Stimulated activated naive CD8-positive, alpha-beta T cell treated with anti-CD3 and anti-CD28 coated beads, Interleukin-15, Interleukin-2, amounts not matched to agents 100 U/mL and 50 U/mL, for 24 hours (primary cell): ENCODE measurements around the gene SLC25A33.
"Not testable (repeated sequence)": the region's sequence is repeated elsewhere in the genome, so short reads cannot be mapped to it uniquely, and the experiment has no call there.

ENCODE experiments used
- ATAC-seq: fragments of 150-1000 bp; cut with Tn5 transposase; one replicate; pipeline ENCODE4 v1.10.0; 2021
- DNase-seq: peaks from one replicate; pipeline ENCODE4 v3.0.0; 2021

SLC25A33 gene

GRCh38 chr1:9539829-9540550 is 725 bp downstream of the SLC25A33 start:
- ATAC-seq (peak; percentile 47), DNase-seq (peak; percentile 63)

DNA sequence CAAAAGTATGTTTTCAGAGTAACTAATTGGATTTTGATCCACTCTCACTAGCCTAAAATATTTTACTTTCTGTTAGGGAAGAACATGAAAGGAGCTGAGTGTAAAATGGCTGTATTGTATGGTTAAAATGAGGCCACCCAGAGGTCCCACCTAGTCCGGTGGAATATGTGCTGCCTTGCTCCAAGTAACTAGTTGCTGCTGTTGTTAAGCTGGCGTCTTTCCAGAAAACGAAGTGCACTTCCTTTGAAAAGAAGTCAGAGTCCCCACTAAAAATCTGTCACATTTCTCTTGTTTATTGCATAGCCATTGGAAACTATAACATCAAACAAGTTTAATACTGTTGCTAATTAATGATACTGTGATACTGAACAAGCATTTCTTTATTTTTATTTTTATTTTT is 3.2 kb downstream of the SLC25A33 start:
- DNase-seq, result no peak
- ATAC-seq, result no peak

DNA sequence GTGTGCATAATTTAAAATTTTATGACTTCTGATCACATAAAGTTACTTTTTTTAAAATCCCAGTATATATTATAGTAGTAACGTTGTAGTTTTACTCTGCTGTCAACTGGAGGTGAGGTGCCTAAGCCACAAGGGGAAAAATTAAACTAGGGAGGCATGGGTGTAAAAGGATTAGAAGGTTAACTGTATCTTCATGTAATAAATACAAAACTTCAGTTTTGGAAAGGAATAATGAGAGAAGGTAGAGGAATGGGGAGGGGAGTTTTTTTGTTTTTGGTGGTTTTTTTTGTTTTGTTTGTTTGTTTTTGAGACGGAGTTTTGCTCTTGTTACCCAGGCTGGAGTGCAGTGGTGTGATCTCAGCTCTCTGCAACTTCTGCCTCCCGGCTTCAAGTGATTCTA is 5.7 kb downstream of the SLC25A33 start:
- ATAC-seq, result no peak
- no peak for DNase-seq

DNA sequence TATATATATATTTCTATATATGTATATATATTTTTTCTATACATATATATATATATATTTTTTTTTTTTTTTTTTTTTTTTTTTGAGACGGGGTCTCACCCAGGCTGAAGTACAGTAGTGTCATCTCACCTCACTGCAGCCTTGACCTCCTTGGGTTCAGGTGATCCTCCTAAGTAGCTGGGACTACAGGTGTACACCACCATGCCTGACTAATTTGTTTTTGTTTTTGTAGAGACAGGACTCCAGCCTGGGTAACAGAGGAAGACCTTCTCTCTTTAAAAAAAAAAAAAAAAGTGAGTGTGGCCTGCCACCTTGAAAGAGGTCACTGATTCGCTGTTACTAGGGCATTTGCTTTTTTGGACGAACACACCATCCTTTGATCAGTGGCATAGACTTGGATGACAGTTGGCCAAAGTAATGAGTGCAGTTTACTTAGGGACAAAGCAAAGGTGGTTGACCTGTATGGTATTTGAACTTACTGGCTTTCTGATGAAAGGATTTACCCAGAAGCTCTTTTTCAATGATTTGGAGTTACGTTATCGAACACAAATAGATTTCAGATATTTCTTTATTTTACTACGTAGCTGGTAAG is 10.8 kb downstream of the SLC25A33 start:
- ATAC-seq, result no peak
- DNase-seq, result no peak

DNA sequence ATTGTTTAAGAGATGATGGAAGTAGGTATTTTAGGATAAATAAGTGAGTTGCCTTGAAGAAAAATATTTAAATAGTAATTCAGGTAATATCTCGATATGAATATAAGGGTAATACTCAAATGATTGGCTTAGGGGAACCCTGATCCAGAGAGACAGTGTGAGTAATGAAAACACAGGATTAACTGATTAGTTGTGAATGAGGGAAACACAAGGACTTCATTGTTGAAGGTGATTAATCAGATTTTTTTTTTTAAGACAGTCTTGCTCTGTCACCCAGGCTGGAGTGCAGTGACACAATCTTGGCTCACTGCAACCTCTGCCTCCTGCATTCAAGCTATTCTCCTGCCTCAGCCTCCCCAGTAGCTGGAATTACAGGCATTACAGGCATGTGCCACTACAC is 12.7 kb downstream of the SLC25A33 start:
- no peak for DNase-seq
- ATAC-seq, result no peak

DNA sequence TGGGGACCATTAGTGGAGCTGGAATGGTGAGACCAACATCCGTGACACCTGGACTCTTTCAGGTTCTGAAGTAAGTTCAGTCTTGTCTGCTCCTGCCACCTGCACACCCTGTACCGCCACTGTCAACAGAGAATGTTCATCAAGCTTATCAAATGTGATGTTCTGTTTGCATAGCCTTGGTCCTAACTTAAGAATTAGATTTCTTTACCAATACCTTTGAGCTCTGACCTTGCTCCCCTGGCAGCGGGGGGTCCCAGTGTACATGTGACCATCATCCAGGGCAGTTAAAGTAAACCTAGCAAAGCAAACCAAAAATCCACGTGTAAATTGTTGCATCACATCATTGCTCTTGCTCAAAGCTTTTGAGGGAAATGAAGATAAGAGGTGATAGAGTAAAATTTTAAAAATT is 14.5 kb downstream of the SLC25A33 start:
- DNase-seq (no peak), ATAC-seq (no peak)

DNA sequence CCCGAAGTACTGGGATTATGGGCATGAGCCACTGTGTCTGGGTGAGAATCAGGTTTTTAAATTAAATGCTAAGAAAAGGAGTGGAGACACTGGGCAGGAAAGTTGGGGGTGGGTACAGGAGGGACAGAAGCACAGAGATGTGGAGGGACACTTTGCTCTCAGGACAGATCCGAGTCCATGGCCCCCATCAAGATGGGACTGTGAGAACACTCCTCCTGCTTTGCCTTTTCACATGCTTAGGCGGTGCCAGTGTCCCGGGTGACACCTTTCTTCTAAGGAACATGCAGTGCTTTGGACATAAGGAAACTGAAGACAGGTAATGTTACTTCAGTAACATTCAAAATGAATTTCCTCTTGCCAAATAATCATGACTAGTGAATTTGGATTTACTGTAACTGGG is 16.7 kb downstream of the SLC25A33 start:
- no peak for DNase-seq
- ATAC-seq, result no peak

DNA sequence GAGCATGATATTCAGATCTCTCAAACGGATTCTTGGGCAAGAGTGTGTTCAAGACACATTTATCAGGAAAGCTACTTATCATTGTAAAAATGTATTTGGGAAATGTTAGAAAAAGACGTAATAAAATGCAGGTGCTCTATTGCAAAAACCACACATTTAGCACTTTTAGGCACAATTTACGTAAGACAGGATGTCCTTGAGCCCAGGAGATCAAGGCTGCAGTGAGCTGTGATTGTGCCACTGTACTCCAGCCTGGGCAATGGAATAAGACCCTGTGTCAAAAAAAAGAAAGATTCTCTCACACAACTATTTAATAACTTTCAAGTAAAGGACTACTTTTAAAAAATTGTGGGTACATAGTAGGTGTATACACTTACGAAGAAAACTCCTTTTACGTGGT is 18.4 kb downstream of the SLC25A33 start:
- ATAC-seq (no peak), DNase-seq (no peak)

GRCh38 chr1:9558271-9558945 is 19.1 kb downstream of the SLC25A33 start:
- no peak for DNase-seq

GRCh38 chr1:9558946-9559545 is 19.8 kb downstream of the SLC25A33 start:
- no peak for DNase-seq
- ATAC-seq, result no peak

More at GRCh38 chr1:9558271-9558945, 19.1 kb downstream of the SLC25A33 start:
- no peak for ATAC-seq

DNA sequence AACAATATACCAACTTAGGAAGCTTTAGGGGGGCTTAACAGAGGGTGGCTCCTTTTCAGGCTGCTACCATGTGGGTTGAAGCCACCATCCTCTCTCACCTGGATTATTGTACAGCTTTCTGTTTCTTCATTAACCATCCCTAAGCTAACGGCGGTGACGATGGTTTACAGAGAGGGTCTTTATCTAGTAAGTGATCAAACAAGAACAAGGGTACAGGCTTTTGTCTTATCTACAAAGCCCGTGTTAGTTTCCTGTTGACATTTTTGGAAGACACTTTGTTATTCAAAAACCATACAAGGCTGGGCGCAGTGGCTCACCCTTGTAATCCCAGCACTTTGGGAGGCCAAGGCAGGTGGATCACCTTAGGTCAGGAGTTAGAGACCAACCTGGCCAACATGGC is 20.4 kb downstream of the SLC25A33 start:
- no peak for DNase-seq
- ATAC-seq, result no peak

DNA sequence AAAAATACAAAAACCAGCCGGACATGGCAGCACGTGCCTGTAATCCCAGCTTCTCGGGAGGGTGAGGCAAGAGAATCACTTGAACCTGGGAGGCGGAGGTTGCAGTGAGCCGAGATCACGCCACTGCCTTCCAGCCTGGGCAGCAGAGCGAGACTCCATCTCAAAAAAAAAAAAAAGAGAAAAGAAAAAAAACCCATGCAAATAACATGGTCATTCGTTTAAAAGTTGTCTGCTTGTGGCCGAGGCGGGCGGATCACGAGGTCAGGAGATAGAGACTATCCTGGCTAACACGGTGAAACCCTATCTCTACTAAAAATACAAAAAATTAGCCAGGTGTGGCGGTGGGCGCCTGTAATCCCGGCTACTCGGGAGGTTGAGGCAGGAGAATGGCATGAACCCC is 20.8 kb downstream of the SLC25A33 start:
- not testable (repeated sequence) for DNase-seq, ATAC-seq

- ATAC-seq (no peak), DNase-seq (no peak)
Measured at GRCh38 chr1:9561429-9561828, 22.2 kb downstream of the SLC25A33 start.

DNA sequence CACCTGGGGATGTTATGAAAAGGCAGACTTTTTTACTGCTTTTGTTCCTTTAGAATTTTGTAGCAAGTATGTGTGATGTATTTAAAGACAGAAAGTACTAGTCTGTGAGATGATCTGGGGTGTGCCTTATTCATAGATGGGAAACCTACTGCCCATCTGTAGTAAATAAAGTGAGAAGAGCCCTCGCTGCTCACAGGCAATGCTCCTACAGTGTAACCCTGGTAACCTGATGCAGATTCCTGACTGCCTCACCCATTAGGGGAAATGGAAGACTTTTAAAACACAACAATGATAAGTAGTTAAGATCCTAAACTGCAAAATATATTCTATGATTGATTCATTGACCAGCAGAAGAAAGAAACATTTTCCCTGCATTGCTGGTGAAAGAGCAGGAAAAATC is 30.0 kb downstream of the SLC25A33 start:
- ATAC-seq, result no peak
- DNase-seq, result no peak

GRCh38 chr1:9570886-9571529 is 31.7 kb downstream of the SLC25A33 start:
- not testable (repeated sequence) for ATAC-seq, DNase-seq

GRCh38 chr1:9573723-9574122 is 34.5 kb downstream of the SLC25A33 start:
- ATAC-seq, result no peak
- DNase-seq, result no peak

GRCh38 chr1:9575486-9575885 is 36.2 kb downstream of the SLC25A33 start:
- DNase-seq, result no peak
- ATAC-seq, result no peak

DNA sequence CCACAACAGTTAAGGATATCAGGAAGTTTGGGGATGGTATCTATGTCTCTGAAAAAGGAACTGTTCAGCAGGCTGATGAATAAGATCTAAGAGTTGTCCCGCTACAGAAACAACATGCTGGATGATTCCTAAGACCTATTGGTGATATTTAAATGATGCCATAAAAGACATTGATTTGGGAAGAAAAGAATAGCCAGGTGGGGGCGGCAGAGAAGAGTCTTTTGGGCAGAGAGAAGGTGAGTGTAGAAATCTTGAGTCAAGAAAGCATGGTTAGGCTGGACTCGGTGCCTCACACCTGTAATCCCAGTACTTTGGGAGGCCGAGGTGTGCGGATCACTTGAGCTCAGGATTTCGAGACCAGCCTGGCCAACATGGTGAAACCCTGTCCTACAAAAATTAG is 37.6 kb downstream of the SLC25A33 start:
- DNase-seq (no peak), ATAC-seq (no peak)

GRCh38 chr1:9577423-9577822 is 38.2 kb downstream of the SLC25A33 start:
- DNase-seq, result no peak
- ATAC-seq, result no peak

GRCh38 chr1:9580942-9581341 is 41.7 kb downstream of the SLC25A33 start:
- no peak for DNase-seq
- ATAC-seq, result no peak

- ATAC-seq (no peak), DNase-seq (no peak)
Measured at GRCh38 chr1:9586147-9586766, 47.0 kb downstream of the SLC25A33 start.

- DNase-seq (peak; percentile 98), ATAC-seq (peak; percentile 90)
Measured at GRCh38 chr1:9588551-9589143, 49.4 kb downstream of the SLC25A33 start, which contains the start of gene TMEM201. TMEM201 (plus strand) TSS chr1:9588911; CDS start chr1:9588931, 20 bp downstream.
